HEK293 (cell line): Measurements from ENCODE around the gene CNKSR3.

Experiments
- CTCF ChIA-PET: fragments of 350-600 bp; formaldehyde crosslinking; extraction: SDS; loops from one replicate; lab custom pipeline; 2021; ENCODE audit warnings: antibody characterized with exemption; lab: Yijun Ruan, JAX
- POLR2A ChIA-PET: fragments of 300-600 bp; formaldehyde crosslinking; extraction: SDS; loops from one replicate; lab custom pipeline; 2020; ENCODE audit warnings: antibody characterized with exemption, inconsistent platforms; lab: Yijun Ruan, JAX
- H3K27ac ChIP-seq: fragments of 200-500 bp; sonication (Bioruptor generic); 2 replicates; pipeline ENCODE4 v1.5.1; 2014; ENCODE audit warnings: low read depth, low read length, control low read depth, inconsistent platforms; ENCODE audit errors: extremely low read depth
- H3K36me3 ChIP-seq, 2 experiments: fragments of 200-500 bp in 1 of 2; sonication (Bioruptor generic) in 1 of 2; 1 replicate in 1 of 2; 2 replicates in 1 of 2; pipeline ENCODE4 v1.5.1; 2014 to 2017; ENCODE audit warnings: inconsistent platforms in 2 of 2, low read length in 2 of 2; ENCODE audit not compliant: control insufficient read depth in 2 of 2, insufficient read depth in 1 of 2
- H3K4me1 ChIP-seq: fragments of 200-500 bp; sonication (Bioruptor generic); 2 replicates; pipeline ENCODE4 v1.5.1; 2014; ENCODE audit warnings: mild to moderate bottlenecking, low read length, inconsistent platforms; ENCODE audit not compliant: control insufficient read depth, insufficient read depth
- H3K4me3 ChIP-seq: 2 replicates; pipeline ENCODE4 v1.5.1; 2011; ENCODE audit warnings: low read depth, mild to moderate bottlenecking, control low read depth, low read length, moderate library complexity
- H3K9me3 ChIP-seq: fragments of 200-500 bp; sonication (Bioruptor generic); 2 replicates; pipeline ENCODE4 v1.5.1; 2014; ENCODE audit warnings: low read depth, low read length, inconsistent platforms; ENCODE audit not compliant: control insufficient read depth, insufficient read depth
- KLF10 ChIP-seq: fragments of 450-650 bp; IDR thresholded peaks from 2 replicates; pipeline ENCODE4 v1.5.1; 2018; ENCODE audit warnings: missing biosample characterization, mild to moderate bottlenecking, missing genetic modification characterization
- KLF16 ChIP-seq: fragments of 450-650 bp; formaldehyde crosslinking; IDR thresholded peaks from 2 replicates; pipeline ENCODE4 v1.5.1; 2017; ENCODE audit warnings: missing biosample characterization, missing genetic modification characterization
- MEIS1 ChIP-seq: sonication (generic); formaldehyde crosslinking; IDR thresholded peaks from 2 replicates; pipeline ENCODE4 v1.8.1; 2022; ENCODE audit warnings: missing genetic modification reagents, mild to moderate bottlenecking, borderline replicate concordance
- OVOL3 ChIP-seq: fragments of 450-650 bp; formaldehyde crosslinking; IDR thresholded peaks from 2 replicates; pipeline ENCODE4 v1.5.1; 2016; ENCODE audit warnings: missing biosample characterization, missing genetic modification characterization
- PRDM1 ChIP-seq: fragments of 450-650 bp; formaldehyde crosslinking; IDR thresholded peaks from 2 replicates; pipeline ENCODE4; 2016; ENCODE audit warnings: missing biosample characterization, missing genetic modification characterization
- RBAK ChIP-seq: fragments of 450-650 bp; formaldehyde crosslinking; IDR thresholded peaks from 2 replicates; pipeline ENCODE4 v1.5.1; 2016; ENCODE audit warnings: missing biosample characterization, missing genetic modification characterization
- SALL2 ChIP-seq: fragments of 450-650 bp; formaldehyde crosslinking; IDR thresholded peaks from 2 replicates; pipeline ENCODE4 v1.5.0; 2017; ENCODE audit warnings: missing biosample characterization, mild to moderate bottlenecking, missing genetic modification characterization, borderline replicate concordance
- TCF7L2 ChIP-seq: IDR thresholded peaks from 2 replicates; pipeline ENCODE4 v1.6.1; 2011; ENCODE audit warnings: low read depth, mild to moderate bottlenecking, inconsistent platforms, low read length, moderate library complexity, borderline replicate concordance
- ZBTB1 ChIP-seq: fragments of 450-650 bp; formaldehyde crosslinking; IDR thresholded peaks from 2 replicates; pipeline ENCODE4 v1.5.1; 2016; ENCODE audit warnings: missing biosample characterization, missing genetic modification characterization
- ZBTB10 ChIP-seq: fragments of 450-650 bp; formaldehyde crosslinking; IDR thresholded peaks from 2 replicates; pipeline ENCODE4 v1.5.1; 2016; ENCODE audit warnings: missing biosample characterization, missing genetic modification characterization
- ZFP37 ChIP-seq: fragments of 450-650 bp; formaldehyde crosslinking; IDR thresholded peaks from 2 replicates; pipeline ENCODE4 v1.5.1; 2016; ENCODE audit warnings: missing biosample characterization, missing genetic modification characterization
- ZIC2 ChIP-seq: fragments of 450-650 bp; formaldehyde crosslinking; IDR thresholded peaks from 2 replicates; pipeline ENCODE4 v1.5.1; 2016; ENCODE audit warnings: missing biosample characterization, missing genetic modification characterization
- ZNF138 ChIP-seq: fragments of 450-650 bp; formaldehyde crosslinking; IDR thresholded peaks from 2 replicates; pipeline ENCODE4 v1.5.1; 2016; ENCODE audit warnings: missing biosample characterization, missing genetic modification characterization, borderline replicate concordance
- ZNF184 ChIP-seq: fragments of 450-650 bp; IDR thresholded peaks from 2 replicates; pipeline ENCODE4 v1.5.1; 2018; ENCODE audit warnings: missing biosample characterization, mild to moderate bottlenecking, missing genetic modification characterization
- ZNF214 ChIP-seq: fragments of 450-650 bp; formaldehyde crosslinking; IDR thresholded peaks from 2 replicates; pipeline ENCODE4 v1.5.1; 2017; ENCODE audit warnings: missing biosample characterization, mild to moderate bottlenecking, missing genetic modification characterization, borderline replicate concordance
- ZNF280D ChIP-seq: fragments of 450-650 bp; formaldehyde crosslinking; IDR thresholded peaks from 2 replicates; pipeline ENCODE4 v1.5.1; 2016; ENCODE audit warnings: missing biosample characterization, missing genetic modification characterization
- ZNF354C ChIP-seq: fragments of 450-650 bp; formaldehyde crosslinking; IDR thresholded peaks from 2 replicates; pipeline ENCODE4 v1.5.1; 2016; ENCODE audit warnings: missing biosample characterization, missing genetic modification characterization, low read depth, borderline replicate concordance
- ZNF473 ChIP-seq: fragments of 450-650 bp; formaldehyde crosslinking; IDR thresholded peaks from 2 replicates; pipeline ENCODE4 v1.5.1; 2017; ENCODE audit warnings: missing biosample characterization, missing genetic modification characterization
- ZNF521 ChIP-seq: fragments of 450-650 bp; formaldehyde crosslinking; IDR thresholded peaks from 2 replicates; pipeline ENCODE4 v1.5.1; 2017; ENCODE audit warnings: missing biosample characterization, mild to moderate bottlenecking, missing genetic modification characterization
- ZNF548 ChIP-seq: fragments of 450-650 bp; formaldehyde crosslinking; IDR thresholded peaks from 2 replicates; pipeline ENCODE4 v1.5.1; 2016; ENCODE audit warnings: missing biosample characterization, missing genetic modification characterization
- ZNF549 ChIP-seq: fragments of 450-650 bp; IDR thresholded peaks from 2 replicates; pipeline ENCODE4 v1.5.1; 2018; ENCODE audit warnings: missing biosample characterization, missing genetic modification characterization, mild to moderate bottlenecking, inconsistent platforms, moderate library complexity
- ZNF623 ChIP-seq: fragments of 450-650 bp; formaldehyde crosslinking; IDR thresholded peaks from 2 replicates; pipeline ENCODE4 v1.5.1; 2016; ENCODE audit warnings: missing biosample characterization, missing genetic modification characterization
- ZNF624 ChIP-seq: fragments of 450-650 bp; formaldehyde crosslinking; IDR thresholded peaks from 2 replicates; pipeline ENCODE4 v1.5.1; 2017; ENCODE audit warnings: missing biosample characterization, missing genetic modification characterization
- ZNF658 ChIP-seq: fragments of 450-650 bp; formaldehyde crosslinking; IDR thresholded peaks from 2 replicates; pipeline ENCODE4; 2016; ENCODE audit warnings: missing biosample characterization, missing genetic modification characterization
- ZNF704 ChIP-seq: fragments of 450-650 bp; formaldehyde crosslinking; IDR thresholded peaks from 2 replicates; pipeline ENCODE4 v1.5.1; 2016; ENCODE audit warnings: missing biosample characterization, missing genetic modification characterization
- TF ChIP-seq, protein P1 (sequence below): fragments of 450-650 bp; formaldehyde crosslinking; IDR thresholded peaks from 2 replicates; pipeline ENCODE4 v1.5.1; 2016; ENCODE audit warnings: missing biosample characterization, missing genetic modification characterization
- TF ChIP-seq, protein P2 (sequence below): fragments of 450-650 bp; formaldehyde crosslinking; IDR thresholded peaks from 2 replicates; pipeline ENCODE4 v1.5.1; 2016; ENCODE audit warnings: missing biosample characterization, missing genetic modification characterization

The CNKSR3 gene

DNA sequence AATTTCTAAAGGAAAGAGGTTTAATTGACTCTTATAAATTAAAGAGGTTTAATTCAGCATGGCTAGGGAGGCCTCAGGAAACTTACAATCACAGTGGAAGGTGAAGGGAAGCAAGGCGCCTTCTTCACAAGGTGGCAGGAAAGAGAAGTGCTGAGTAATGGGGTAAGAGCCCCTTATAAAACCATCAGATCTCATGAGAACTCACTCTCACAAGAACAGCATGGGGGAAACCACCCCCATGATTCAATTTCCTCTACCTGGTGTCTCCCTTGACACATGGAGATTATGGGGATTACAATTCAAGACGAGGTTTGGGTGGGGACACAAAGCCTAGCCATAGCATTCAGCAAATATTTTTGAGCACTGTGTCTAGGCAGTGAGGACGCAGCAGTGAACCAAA is 150.0 kb downstream of the CNKSR3 start (continued):
- TF ChIP-seq ZBTB10, result no peak
- TF ChIP-seq ZNF214, result no peak
- TF ChIP-seq ZNF138, result no peak
- no peak for TF ChIP-seq ZNF658 (tag by site-specific recombination)

- TF ChIP-seq ZNF184 (tag by site-specific recombination) (no peak), ZNF658 (tag by site-specific recombination) (no peak), ZNF549 (tag by site-specific recombination) (no peak), PRDM1 (tag by site-specific recombination) (no peak), ZNF624 (tag by site-specific recombination) (no peak), KLF16 (tag by site-specific recombination) (no peak), ZNF548 (tag by site-specific recombination) (no peak), MEIS1 (CRISPR knock-in tag) (no peak), ZNF521 (tag by site-specific recombination) (no peak), KLF10 (tag by site-specific recombination) (no peak)
Observed at GRCh38 chr6:154359679-154360078, 150.8 kb downstream of the CNKSR3 start.

GRCh38 chr6:154359161-154359574 is 151.3 kb downstream of the CNKSR3 start:
- Histone ChIP-seq H3K36me3 (no peaks in the 10 kb centered on the region; a peak in 1 of 3 replicates), H3K4me1 (no peaks in the 10 kb centered on the region), H3K4me3 (no peak overlapping the region), H3K27ac (no peak overlapping the region), H3K9me3 (no peaks in the 10 kb centered on the region)
- POLR2A ChIA-PET, result no interaction called here
- CTCF ChIA-PET, result interaction anchor here (1.0 kb wide), 1 partner anchor 11 kb away, joined by 7 read pairs; no protein-coding TSS in a partner anchor
- TF ChIP-seq RBAK (tag by site-specific recombination) (no peak), ZFP37 (tag by site-specific recombination) (no peak), ZNF704 (tag by site-specific recombination) (no peak), KLF16 (tag by site-specific recombination) (no peak), ZBTB1 (no peak), ZNF280D (no peak), ZIC2 (no peak), ZNF354C (tag by site-specific recombination) (no peak), OVOL3 (tag by site-specific recombination) (no peak), ZNF473 (tag by site-specific recombination) (no peak), ZNF623 (tag by site-specific recombination) (no peak), SALL2 (no peak), TCF7L2 (no peak)
- TF ChIP-seq, protein P1, sequence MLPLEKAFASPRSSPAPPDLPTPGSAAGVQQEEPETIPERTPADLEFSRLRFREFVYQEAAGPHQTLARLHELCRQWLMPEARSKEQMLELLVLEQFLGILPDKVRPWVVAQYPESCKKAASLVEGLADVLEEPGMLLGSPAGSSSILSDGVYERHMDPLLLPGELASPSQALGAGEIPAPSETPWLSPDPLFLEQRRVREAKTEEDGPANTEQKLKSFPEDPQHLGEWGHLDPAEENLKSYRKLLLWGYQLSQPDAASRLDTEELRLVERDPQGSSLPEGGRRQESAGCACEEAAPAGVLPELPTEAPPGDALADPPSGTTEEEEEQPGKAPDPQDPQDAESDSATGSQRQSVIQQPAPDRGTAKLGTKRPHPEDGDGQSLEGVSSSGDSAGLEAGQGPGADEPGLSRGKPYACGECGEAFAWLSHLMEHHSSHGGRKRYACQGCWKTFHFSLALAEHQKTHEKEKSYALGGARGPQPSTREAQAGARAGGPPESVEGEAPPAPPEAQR, result no peak
- TF ChIP-seq, protein P2, sequence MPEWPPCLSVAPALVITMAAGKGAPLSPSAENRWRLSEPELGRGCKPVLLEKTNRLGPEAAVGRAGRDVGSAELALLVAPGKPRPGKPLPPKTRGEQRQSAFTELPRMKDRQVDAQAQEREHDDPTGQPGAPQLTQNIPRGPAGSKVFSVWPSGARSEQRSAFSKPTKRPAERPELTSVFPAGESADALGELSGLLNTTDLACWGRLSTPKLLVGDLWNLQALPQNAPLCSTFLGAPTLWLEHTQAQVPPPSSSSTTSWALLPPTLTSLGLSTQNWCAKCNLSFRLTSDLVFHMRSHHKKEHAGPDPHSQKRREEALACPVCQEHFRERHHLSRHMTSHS (tag by site-specific recombination), result no peak

More at GRCh38 chr6:154359679-154360078, 150.8 kb downstream of the CNKSR3 start:
- Histone ChIP-seq H3K27ac (no peak overlapping the region), H3K36me3 (no peaks in the 10 kb centered on the region), H3K4me3 (no peak overlapping the region), H3K4me1 (no peaks in the 10 kb centered on the region), H3K9me3 (no peaks in the 10 kb centered on the region)
- ChIA-PET CTCF (interaction anchor here (1.0 kb wide), 1 partner anchor 11 kb away, joined by 7 read pairs; no protein-coding TSS in a partner anchor), POLR2A (no interaction called here)
